IMR-90 (cell line): ENCODE data around the gene HHIPL1. TPM values are rescaled to one million over a fixed set of nuclear protein-coding genes. Genes with fewer than 3 reads are reported as not detected.

Experiments
- ATAC-seq: fragments of 200-7000 bp; cut with Tn5 transposase; 2 replicates; pipeline ENCODE4 v1.9.1; 2020; ENCODE audit warnings: low read depth, mild to moderate bottlenecking, moderate library complexity
- BruUV-seq: library from RNA; stranded (reverse); fragments of 400-500 nt; replicated peaks from 2 replicates; lab custom pipeline; 2021; lab: Mats Ljungman, UMichigan
- CTCF ChIA-PET: fragments of 300-600 bp; formaldehyde crosslinking; extraction: SDS; loops from one replicate; lab custom pipeline; 2021; ENCODE audit warnings: antibody characterized with exemption; lab: Yijun Ruan, JAX
- POLR2A ChIA-PET: fragments of 300-600 bp; sonication (Branson Sonifier 250); formaldehyde crosslinking; loops from one replicate; lab custom pipeline; 2022; ENCODE audit warnings: antibody characterized with exemption; ENCODE audit not compliant: unreplicated experiment; lab: Charles Lee
- DNase-seq: peaks from one replicate; pipeline ENCODE4 v3.0.0; 2013
- H2AFZ ChIP-seq: replicated peaks from 2 replicates; pipeline ENCODE3; 2013; ENCODE audit warnings: low read length, mild to moderate bottlenecking; ENCODE audit not compliant: poor library complexity
- H2AK5ac ChIP-seq: 2 replicates; pipeline ENCODE4 v1.6.1; 2013; ENCODE audit warnings: low read depth, low read length, inconsistent platforms
- H2AK9ac ChIP-seq: replicated peaks from 2 replicates; pipeline ENCODE3; 2013; ENCODE audit warnings: mild to moderate bottlenecking, low read depth, low read length, moderate library complexity; ENCODE audit not compliant: poor library complexity
- H2BK120ac ChIP-seq: 2 replicates; pipeline ENCODE4 v1.6.1; 2013; ENCODE audit warnings: low read depth, low read length, inconsistent platforms
- H2BK15ac ChIP-seq: 3 replicates; pipeline ENCODE4 v1.6.1; 2013; ENCODE audit warnings: low read depth, low read length, inconsistent platforms
- H2BK20ac ChIP-seq: 2 replicates; pipeline ENCODE4 v1.6.1; 2013; ENCODE audit warnings: low read depth, mild to moderate bottlenecking, inconsistent platforms, low read length, moderate library complexity
- H2BK5ac ChIP-seq: 2 replicates; pipeline ENCODE4 v1.6.1; 2013; ENCODE audit warnings: mild to moderate bottlenecking, low read depth, low read length, inconsistent platforms; ENCODE audit not compliant: poor library complexity, severe bottlenecking
- H3K14ac ChIP-seq: replicated peaks from 2 replicates; pipeline ENCODE4 v1.6.1; 2013; ENCODE audit warnings: low read depth, low read length, inconsistent platforms
- H3K18ac ChIP-seq: 2 replicates; pipeline ENCODE4 v1.6.1; 2013; ENCODE audit warnings: low read depth, low read length, control low read depth
- H3K23ac ChIP-seq: 2 replicates; pipeline ENCODE4 v1.6.1; 2013; ENCODE audit warnings: low read depth, low read length, inconsistent platforms
- H3K27ac ChIP-seq: 2 replicates; pipeline ENCODE4 v1.5.1; 2013; ENCODE audit warnings: mild to moderate bottlenecking, control low read depth, low read length; ENCODE audit not compliant: insufficient read depth
- H3K27me3 ChIP-seq: 2 replicates; pipeline ENCODE4 v1.6.1; 2013; ENCODE audit warnings: low read length; ENCODE audit not compliant: control insufficient read depth, insufficient read depth
- H3K36me3 ChIP-seq: 2 replicates; pipeline ENCODE4 v1.6.1; 2013; ENCODE audit warnings: low read length, mixed read lengths; ENCODE audit not compliant: control insufficient read depth, insufficient read depth
- H3K4ac ChIP-seq: 2 replicates; pipeline ENCODE4 v1.6.1; 2013; ENCODE audit warnings: low read depth, low read length, inconsistent platforms
- H3K4me1 ChIP-seq: 2 replicates; pipeline ENCODE4 v1.6.1; 2013; ENCODE audit warnings: low read length, mixed read lengths; ENCODE audit not compliant: control insufficient read depth, insufficient read depth
- H3K4me2 ChIP-seq: 2 replicates; pipeline ENCODE4 v1.6.1; 2013; ENCODE audit warnings: low read depth, mild to moderate bottlenecking, control low read depth, low read length, moderate library complexity
- H3K4me3 ChIP-seq: 2 replicates; pipeline ENCODE4 v1.5.1; 2013; ENCODE audit warnings: low read depth, mild to moderate bottlenecking, control low read depth, low read length, moderate library complexity; ENCODE audit not compliant: insufficient read depth
- H3K56ac ChIP-seq: 2 replicates; pipeline ENCODE4 v1.6.1; 2013; ENCODE audit warnings: low read length, inconsistent platforms; ENCODE audit not compliant: insufficient read depth; ENCODE audit errors: extremely low read depth
- H3K79me1 ChIP-seq, 2 experiments: 2 replicates each; pipeline ENCODE4 v1.6.1; 2013; ENCODE audit warnings: low read length in 2 of 2, inconsistent platforms in 1 of 2, low read depth in 1 of 2
- H3K9ac ChIP-seq: 2 replicates; pipeline ENCODE4 v1.6.1; 2013; ENCODE audit warnings: low read depth, low read length, control low read depth
- H3K9me1 ChIP-seq: 2 replicates; pipeline ENCODE4 v1.6.1; 2013; ENCODE audit warnings: low read length, inconsistent platforms; ENCODE audit not compliant: insufficient read depth
- H3K9me3 ChIP-seq: 2 replicates; pipeline ENCODE4 v1.6.1; 2013; ENCODE audit warnings: low read length; ENCODE audit not compliant: control insufficient read depth, insufficient read depth
- H4K20me1 ChIP-seq: 2 replicates; pipeline ENCODE4 v1.6.1; 2013; ENCODE audit warnings: low read length, inconsistent platforms; ENCODE audit not compliant: insufficient read depth
- H4K5ac ChIP-seq: 2 replicates; pipeline ENCODE4 v1.6.1; 2013; ENCODE audit warnings: mild to moderate bottlenecking, low read depth, low read length, control low read depth
- H4K8ac ChIP-seq, 2 experiments: 2 replicates each; pipeline ENCODE4 v1.6.1; 2013; ENCODE audit warnings: low read depth in 2 of 2, low read length in 2 of 2, control low read depth in 1 of 2, inconsistent platforms in 1 of 2
- H4K91ac ChIP-seq: 2 replicates; pipeline ENCODE4 v1.6.1; 2013; ENCODE audit warnings: low read depth, low read length, inconsistent platforms; ENCODE audit not compliant: insufficient read depth
- CEBPB ChIP-seq: IDR thresholded peaks from 2 replicates; pipeline ENCODE4 v1.6.1; 2012; ENCODE audit warnings: low read depth, low read length, improper control_type of control experiment
- CHD1 ChIP-seq: IDR thresholded peaks from 2 replicates; pipeline ENCODE4 v1.6.1; 2012; ENCODE audit warnings: low read depth, low read length, improper control_type of control experiment
- CTCF ChIP-seq: conservative IDR thresholded peaks from 2 replicates; pipeline ENCODE4 v1.5.1; 2012; ENCODE audit warnings: mild to moderate bottlenecking, low read depth, low read length, improper control_type of control experiment
- ELK1 ChIP-seq: fragments of 150-350 bp; IDR thresholded peaks from 2 replicates; pipeline ENCODE4 v1.6.1; 2016; ENCODE audit warnings: low read depth, mild to moderate bottlenecking, low read length, moderate library complexity, borderline replicate concordance
- FOS ChIP-seq: fragments of 150-350 bp; IDR thresholded peaks from 2 replicates; pipeline ENCODE4 v1.6.1; 2016; ENCODE audit warnings: low read depth, low read length
- MAFK ChIP-seq: IDR thresholded peaks from 2 replicates; pipeline ENCODE4 v1.6.1; 2012; ENCODE audit warnings: low read depth, low read length, improper control_type of control experiment
- MAZ ChIP-seq: IDR thresholded peaks from 2 replicates; pipeline ENCODE4 v1.6.1; 2012; ENCODE audit warnings: low read depth, mild to moderate bottlenecking, low read length, improper control_type of control experiment, moderate library complexity, borderline replicate concordance
- MXI1 ChIP-seq: IDR thresholded peaks from 2 replicates; pipeline ENCODE4 v1.6.1; 2012; ENCODE audit warnings: low read depth, mild to moderate bottlenecking, low read length, moderate library complexity, borderline replicate concordance
- NFE2L2 ChIP-seq: fragments of 150-350 bp; IDR thresholded peaks from 2 replicates; pipeline ENCODE4 v1.6.1; 2016; ENCODE audit warnings: low read depth, mild to moderate bottlenecking, low read length
- POLR2A ChIP-seq: IDR thresholded peaks from 2 replicates; pipeline ENCODE4 v1.6.1; 2012; ENCODE audit warnings: mild to moderate bottlenecking, low read depth, low read length
- RAD21 ChIP-seq: IDR thresholded peaks from 2 replicates; pipeline ENCODE4 v1.6.1; 2012; ENCODE audit warnings: low read length, improper control_type of control experiment
- RFX5 ChIP-seq: IDR thresholded peaks from 2 replicates; pipeline ENCODE4 v1.8.0; 2012; ENCODE audit warnings: low read depth, mild to moderate bottlenecking, low read length, moderate library complexity
- SMC3 ChIP-seq: fragments of 150-350 bp; IDR thresholded peaks from 2 replicates; pipeline ENCODE4 v1.6.1; 2016; ENCODE audit warnings: low read depth, mild to moderate bottlenecking, antibody characterized with exemption, low read length, moderate library complexity
- WGBS, 2 experiments: methylation state at CpG; one replicate each; pipeline versions ENCODE4 v1.1.5 to v1.1.7; 2013; ENCODE audit warnings: missing lambda C conversion rate in 2 of 2; ENCODE audit not compliant: insufficient read length in 1 of 2; ENCODE audit errors: extremely low coverage in 2 of 2; 5-methylcytosine and 5-hydroxymethylcytosine counted together
- dilution Hi-C: fragments of 300-500 bp; cut with HindIII; formaldehyde crosslinking; loops from one replicate; pipeline ENCODE4 v1.14.3; 2018; ENCODE audit warnings: low sequenced_read_pairs; ENCODE audit not compliant: unreplicated experiment
- in situ Hi-C: fragments of 300-500 bp; cut with MboI; formaldehyde crosslinking; loops from 3 replicates; pipeline ENCODE4 v1.14.3; 2019; ENCODE audit warnings: low sequenced_read_pairs, inconsistent platforms, mixed read lengths
- intact Hi-C: fragments of 100-400 bp; cut with micrococcal nuclease; formaldehyde crosslinking; loops from 2 replicates; pipeline ENCODE4 v1.10.0; 2022
- polyA plus RNA-seq, 3 experiments: library from polyadenylated mRNA; depleted of rRNA; stranded (reverse); fragments of >200 nt; gene quantifications; 2 replicates each; pipeline ENCODE4 v1.2.3, GENCODE V29; 2012; ENCODE audit warnings: low replicate concordance in 1 of 3
- total RNA-seq: library from RNA; depleted of rRNA; stranded (reverse); fragments of >200 nt; gene quantifications from 2 replicates; pipeline ENCODE4 v1.2.3, GENCODE V29; 2012
- TF ChIP-seq, protein P1 (sequence below): fragments of 150-350 bp; IDR thresholded peaks from 2 replicates; pipeline ENCODE4 v1.6.1; 2017; ENCODE audit warnings: mild to moderate bottlenecking, antibody characterized with exemption, low read length, low read depth

HHIPL1 gene
- total and polyA plus RNA-seq, 2 of the 4 experiments (the other 2 are of a cell fraction), result 0.65 to 0.72 TPM

- no peak overlapping the region for H2BK15ac ChIP-seq
- no peak overlapping the region for H3K27ac ChIP-seq
- intact Hi-C loops (no loop called here), dilution Hi-C loops (no loop called here), in situ Hi-C loops (no loop called here)
- H4K8ac ChIP-seq, result no peak overlapping the region
- no peaks in the 10 kb centered on the region for H3K36me3 ChIP-seq
- no peak overlapping the region for H2AK9ac ChIP-seq
- no peak overlapping the region for H3K4me3 ChIP-seq
- no peak overlapping the region for H4K91ac ChIP-seq
- H3K14ac ChIP-seq, result no peak overlapping the region
- no peak overlapping the region for H3K18ac ChIP-seq
- ATAC-seq (no peak), DNase-seq (no peak)
- H4K5ac ChIP-seq, result no peak overlapping the region
- H3K56ac ChIP-seq, result no peak overlapping the region
- no peaks in the 10 kb centered on the region for H4K20me1 ChIP-seq
- no peak overlapping the region for H2BK5ac ChIP-seq
- TF ChIP-seq NFE2L2 (no peak), ELK1 (no peak), CEBPB (no peak), SMC3 (no peak), MAZ (no peak), RFX5 (no peak), POLR2A (no peak), CTCF (no peak), MXI1 (no peak), MAFK (no peak), FOS (no peak), RAD21 (no peak), CHD1 (no peak)
- TF ChIP-seq, protein P1, sequence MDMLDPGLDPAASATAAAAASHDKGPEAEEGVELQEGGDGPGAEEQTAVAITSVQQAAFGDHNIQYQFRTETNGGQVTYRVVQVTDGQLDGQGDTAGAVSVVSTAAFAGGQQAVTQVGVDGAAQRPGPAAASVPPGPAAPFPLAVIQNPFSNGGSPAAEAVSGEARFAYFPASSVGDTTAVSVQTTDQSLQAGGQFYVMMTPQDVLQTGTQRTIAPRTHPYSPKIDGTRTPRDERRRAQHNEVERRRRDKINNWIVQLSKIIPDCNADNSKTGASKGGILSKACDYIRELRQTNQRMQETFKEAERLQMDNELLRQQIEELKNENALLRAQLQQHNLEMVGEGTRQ, result no peak
- no peak overlapping the region for H3K4ac ChIP-seq
- no peak overlapping the region for H2BK120ac ChIP-seq
- peak overlapping the region; percentile 19 for H2AFZ ChIP-seq
- no peak overlapping the region for H2AK5ac ChIP-seq
- H3K9me3 ChIP-seq, result no peaks in the 10 kb centered on the region
- no peak overlapping the region for H3K9ac ChIP-seq
- H3K4me2 ChIP-seq, result no peak overlapping the region
- H2BK20ac ChIP-seq, result no peak overlapping the region
- ChIA-PET CTCF (interaction anchor here (0.5 to 0.7 kb wide), 2 partner anchors 14 to 154 kb away, joined by 3 read pairs; no protein-coding TSS in a partner anchor), POLR2A (no interaction called here)
- H3K27me3 ChIP-seq, result peaks cover 22% of the 10 kb centered on the region
- 63% methylated on average over 5 of the region's 10 CpGs; no CpG with 5 or more reads in 1 of the 2 experiments for WGBS, 2 experiments
- no peaks in the 10 kb centered on the region for H3K79me1 ChIP-seq
- no peak overlapping the region for H3K23ac ChIP-seq
- H3K9me1 ChIP-seq, result no peaks in the 10 kb centered on the region
- no peaks in the 10 kb centered on the region; the same call in 1 of the 2 replicates for H3K4me1 ChIP-seq
- BruUV-seq, result no TSS peak
Observed at GRCh38 chr14:99716091-99716849, 71.3 kb downstream of the HHIPL1 start.
